Subcutaneous adipose tissue (tissue), 4 donors: ENCODE measurements around the gene RSRC2. TPM values are rescaled to one million over a fixed set of nuclear protein-coding genes. Genes with fewer than 3 reads are reported as not detected.

Source experiments
- CTCF ChIP-seq: fragments of 450-650 bp; IDR thresholded peaks from one replicate; pipeline ENCODE4 v1.5.1; 2016; ENCODE audit warnings: low read depth, mild to moderate bottlenecking, control low read depth, antibody characterized with exemption, moderate library complexity
- total RNA-seq, 4 donors: library from RNA; depleted of rRNA; stranded (reverse); fragments of >200 nt; gene quantifications; one replicate each; pipeline ENCODE4 v1.1.0, GENCODE V29; 2016

The RSRC2 gene
- total RNA-seq, 4 donors from 2014 or later, result 63.4 to 103 (median 98.6) TPM

- no peak for TF ChIP-seq CTCF
Observed at GRCh38 chr12:122473543-122474323, 53.0 kb downstream of the RSRC2 start.

- TF ChIP-seq CTCF, result no peak
Observed at GRCh38 chr12:122471324-122472226, 55.2 kb downstream of the RSRC2 start.

GRCh38 chr12:122467983-122468382 is 58.8 kb downstream of the RSRC2 start:
- TF ChIP-seq CTCF, result no peak

GRCh38 chr12:122460641-122461040 is 66.1 kb downstream of the RSRC2 start:
- TF ChIP-seq CTCF, result no peak

GRCh38 chr12:122460061-122460460 is 66.7 kb downstream of the RSRC2 start:
- TF ChIP-seq CTCF, result no peak

- TF ChIP-seq CTCF, result no peak
Observed at GRCh38 chr12:122459211-122459610, 67.5 kb downstream of the RSRC2 start.
